ENCODE measurements around the gene MOB3C.
A peak's percentile ranks its signal among the peaks of the same experiment; 100 is the strongest.

Gene MOB3C

DNA sequence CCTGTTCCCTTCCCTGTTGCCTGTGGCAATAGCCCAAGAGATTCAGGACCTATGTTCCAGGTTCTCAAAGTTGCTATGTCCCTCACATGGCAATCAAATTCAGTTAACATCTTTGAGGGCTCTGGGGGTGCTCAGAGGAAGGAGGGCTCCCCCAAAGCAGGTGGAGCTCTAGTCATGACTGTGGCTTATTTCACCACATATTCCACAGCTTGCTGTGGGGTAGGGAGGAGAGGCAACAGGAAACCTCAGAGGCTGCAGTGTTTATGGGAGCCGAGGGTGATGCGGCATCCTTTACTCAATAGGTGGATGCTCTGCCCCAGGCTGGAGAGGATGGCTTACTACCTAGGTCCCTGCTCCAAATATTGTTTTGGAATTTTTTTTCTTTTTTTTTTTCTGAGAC is 11.4 kb downstream of the MOB3C start:
- ChIA-PET POLR2A (interaction anchor here (1.4 kb wide), 1 partner anchor 12 kb away, joined by 10 read pairs; the partner anchor contains the start of gene MOB3C), CTCF (interaction anchor here (1.1 to 4.0 kb wide), 6 partner anchors 9 to 120 kb away, joined by 3 to 23 read pairs (median 5); partner anchors contain the start of gene MOB3C)

DNA sequence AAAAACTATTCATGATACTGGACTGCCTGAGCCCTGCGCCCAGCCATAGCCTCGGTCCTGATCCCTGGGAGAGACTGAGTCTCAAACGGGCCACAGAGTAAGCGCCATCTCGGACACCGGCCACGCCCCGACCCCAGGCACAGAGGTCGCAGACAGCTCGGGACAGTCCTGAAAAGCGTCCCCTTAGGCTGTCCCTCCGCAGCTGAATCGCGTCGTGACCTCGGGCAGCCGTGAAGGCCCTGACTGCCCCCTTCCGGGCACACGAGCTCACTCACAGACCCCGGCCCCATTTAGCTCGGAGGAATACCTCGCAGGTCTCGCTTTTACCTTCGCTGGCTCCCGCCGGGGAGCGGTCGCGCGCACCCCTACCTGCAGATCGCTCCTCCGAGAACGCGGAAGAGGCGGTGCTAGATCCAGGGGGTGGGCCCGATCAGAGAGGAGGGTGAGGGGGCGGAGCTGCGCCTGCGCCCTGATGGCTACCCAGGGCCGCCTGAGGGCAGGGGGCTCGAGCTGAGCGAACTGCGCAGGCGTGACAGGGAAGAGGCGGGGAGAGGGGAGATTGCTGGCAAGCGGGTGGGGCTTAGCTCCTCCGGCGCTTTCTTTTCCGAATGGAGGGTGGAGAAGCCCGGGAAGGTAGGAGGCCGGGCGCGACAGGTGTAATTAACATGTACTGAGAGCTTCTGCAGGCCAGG is 12.6 kb downstream of the MOB3C start, which contains the start of gene MKNK1:
Gene MKNK1 (minus strand): TSS at position 411 of the 692 bp plus-strand sequence. CDS start 20,941 bp downstream, outside the sequence.
- ChIA-PET POLR2A (interaction anchor here (0.7 to 1.4 kb wide), 4 partner anchors 12 to 123 kb away, joined by 3 to 10 read pairs (median 4); partner anchors contain the start of gene MOB3C), CTCF (interaction anchor here (1.1 to 4.0 kb wide), 4 partner anchors 10 to 69 kb away, joined by 3 to 23 read pairs (median 4); partner anchors contain the start of gene MOB3C)
- DNase-seq (ENCODE audit: low read depth, low spot score): peak; percentile 46
- peak within 1 kb of the TSS; percentile 98 for H3K4me3 ChIP-seq (ENCODE audit: low read depth, low read length)
- TF ChIP-seq, protein P1, sequence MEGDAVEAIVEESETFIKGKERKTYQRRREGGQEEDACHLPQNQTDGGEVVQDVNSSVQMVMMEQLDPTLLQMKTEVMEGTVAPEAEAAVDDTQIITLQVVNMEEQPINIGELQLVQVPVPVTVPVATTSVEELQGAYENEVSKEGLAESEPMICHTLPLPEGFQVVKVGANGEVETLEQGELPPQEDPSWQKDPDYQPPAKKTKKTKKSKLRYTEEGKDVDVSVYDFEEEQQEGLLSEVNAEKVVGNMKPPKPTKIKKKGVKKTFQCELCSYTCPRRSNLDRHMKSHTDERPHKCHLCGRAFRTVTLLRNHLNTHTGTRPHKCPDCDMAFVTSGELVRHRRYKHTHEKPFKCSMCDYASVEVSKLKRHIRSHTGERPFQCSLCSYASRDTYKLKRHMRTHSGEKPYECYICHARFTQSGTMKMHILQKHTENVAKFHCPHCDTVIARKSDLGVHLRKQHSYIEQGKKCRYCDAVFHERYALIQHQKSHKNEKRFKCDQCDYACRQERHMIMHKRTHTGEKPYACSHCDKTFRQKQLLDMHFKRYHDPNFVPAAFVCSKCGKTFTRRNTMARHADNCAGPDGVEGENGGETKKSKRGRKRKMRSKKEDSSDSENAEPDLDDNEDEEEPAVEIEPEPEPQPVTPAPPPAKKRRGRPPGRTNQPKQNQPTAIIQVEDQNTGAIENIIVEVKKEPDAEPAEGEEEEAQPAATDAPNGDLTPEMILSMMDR (IDR thresholded peaks at IDR 0.05; ENCODE audit: insufficient read depth, low read length, missing control alignments): peak; percentile 15

More for the DNA sequence above, 11.4 kb downstream of the MOB3C start:
- H3K4me3 ChIP-seq (ENCODE audit: low read depth, low read length): no peak overlapping the region
- TF ChIP-seq, protein P1 (IDR thresholded peaks at IDR 0.05; ENCODE audit: insufficient read depth, low read length, missing control alignments): no peak
- DNase-seq (ENCODE audit: low read depth, low spot score): no peak

DNA sequence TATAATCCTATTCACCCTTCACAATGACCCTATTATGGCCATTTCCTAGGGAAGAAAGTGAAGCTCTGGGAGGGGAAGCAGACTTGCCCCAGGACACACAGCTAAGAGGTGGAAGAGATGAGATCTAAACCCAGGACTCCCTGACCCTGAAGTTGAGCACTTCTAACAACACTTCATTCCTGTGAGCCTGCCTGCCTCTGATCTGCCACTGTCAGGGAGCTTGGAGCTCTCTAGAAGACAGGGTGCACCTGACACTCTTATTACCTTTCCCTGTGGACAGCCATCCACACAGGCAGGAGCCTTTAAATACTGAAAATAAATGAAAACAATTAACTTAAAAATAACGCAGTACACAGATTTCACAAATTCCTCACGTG is 13.1 kb downstream of the MOB3C start:
- TF ChIP-seq, protein P1 (IDR thresholded peaks at IDR 0.05; ENCODE audit: insufficient read depth, low read length, missing control alignments): no peak
- ChIA-PET CTCF (interaction anchor here (0.8 to 4.0 kb wide), 4 partner anchors 10 to 57 kb away, joined by 3 to 23 read pairs (median 4); partner anchors contain the start of gene MOB3C), POLR2A (interaction anchor here (0.8 to 1.4 kb wide), 2 partner anchors 12 to 19 kb away, joined by 3 to 6 read pairs; no protein-coding TSS in a partner anchor)
- DNase-seq (ENCODE audit: low read depth, low spot score): no peak
- peak overlapping the region; percentile 98 for H3K4me3 ChIP-seq (ENCODE audit: low read depth, low read length)

DNA sequence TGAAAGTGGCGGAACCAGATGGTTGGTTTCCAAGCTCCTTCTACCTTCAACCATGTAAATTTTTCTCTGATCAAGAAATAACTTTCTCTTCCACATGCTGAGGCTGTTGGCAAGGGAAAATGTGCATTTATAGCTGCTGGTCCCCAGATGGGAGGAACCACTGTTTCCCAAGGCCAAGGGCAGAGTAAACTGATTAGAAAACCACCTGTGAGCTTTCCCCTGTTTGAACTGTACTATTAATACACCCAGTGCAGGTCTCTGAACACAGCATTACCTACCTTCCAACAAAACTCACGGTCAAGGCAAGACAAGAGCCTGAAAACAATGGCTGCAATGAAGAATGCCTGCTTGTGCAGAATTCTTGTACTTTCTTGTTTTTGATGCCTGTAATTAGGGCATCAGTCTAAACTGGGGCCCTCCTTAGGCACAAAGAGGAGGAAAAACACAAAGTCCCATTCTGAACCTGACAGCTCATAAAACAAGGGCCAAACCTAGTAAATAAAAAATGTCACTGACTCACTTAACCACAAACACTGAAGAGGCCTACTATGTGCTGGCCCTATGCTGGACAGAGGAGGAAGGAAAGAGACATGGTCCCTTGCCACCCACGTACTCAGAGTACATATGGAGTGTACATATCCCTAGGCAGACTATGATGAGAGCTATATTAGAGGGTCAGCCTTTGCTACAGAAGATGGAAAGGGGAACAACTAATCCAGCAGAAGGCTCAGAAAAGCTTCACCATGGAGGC is 15.2 kb downstream of the MOB3C start:
- TF ChIP-seq, protein P1 (IDR thresholded peaks at IDR 0.05; ENCODE audit: insufficient read depth, low read length, missing control alignments): no peak
- POLR2A ChIA-PET: no interaction called here
- H3K4me3 ChIP-seq (ENCODE audit: low read depth, low read length): no peak overlapping the region
- CTCF ChIA-PET: interaction anchor here (1.1 to 1.8 kb wide), 5 partner anchors 7 to 125 kb away, joined by 3 to 4 read pairs (median 3); no protein-coding TSS in a partner anchor
- DNase-seq (ENCODE audit: low read depth, low spot score): no peak

DNA sequence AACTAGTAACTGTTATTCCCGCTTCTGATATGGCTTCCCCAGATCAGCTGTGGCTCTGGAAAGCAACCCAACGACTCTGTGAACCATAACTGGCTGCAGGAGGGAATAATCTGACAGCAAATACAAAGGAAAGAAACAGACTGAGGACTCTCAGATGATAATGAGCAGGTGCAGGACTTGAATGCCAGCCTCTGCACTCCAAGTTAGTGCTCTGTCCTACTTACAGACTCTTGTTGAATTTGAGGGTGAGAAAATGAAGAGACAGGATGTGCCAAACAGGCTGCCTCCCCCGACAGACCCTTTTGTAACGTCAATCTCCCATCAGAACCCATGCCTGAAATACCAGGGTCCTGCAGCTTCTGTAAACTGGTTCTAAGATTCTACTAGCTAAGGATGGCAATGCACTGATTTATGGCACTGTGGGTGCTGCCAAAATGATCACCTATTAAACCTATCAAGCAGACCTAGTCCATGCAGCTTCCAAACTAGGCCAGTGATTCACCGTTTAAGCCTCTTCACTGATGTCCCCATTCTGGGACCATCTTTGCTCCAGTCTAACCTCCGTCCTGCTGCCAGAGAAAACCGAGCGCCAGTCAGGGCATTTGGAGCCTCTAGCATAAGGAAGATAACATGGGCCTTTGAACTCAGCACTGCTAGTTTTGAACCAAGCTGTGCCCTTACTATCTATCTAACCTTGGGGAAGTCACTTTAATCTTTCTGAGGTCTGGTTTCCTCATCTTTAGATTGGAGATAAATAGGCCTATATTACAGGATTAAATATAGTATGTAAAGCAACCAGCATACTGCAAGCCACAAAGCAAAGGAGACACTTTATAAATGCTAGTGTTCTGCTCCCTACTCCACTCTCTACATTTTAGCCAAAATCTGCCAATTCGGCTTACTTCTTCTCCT is 17.3 kb downstream of the MOB3C start:
- TF ChIP-seq, protein P1 (IDR thresholded peaks at IDR 0.05; ENCODE audit: insufficient read depth, low read length, missing control alignments): no peak
- no peak overlapping the region for H3K4me3 ChIP-seq (ENCODE audit: low read depth, low read length)
- no peak for DNase-seq (ENCODE audit: low read depth, low spot score)
- CTCF ChIA-PET: no interaction called here
- POLR2A ChIA-PET: no interaction called here
